CD4-positive, CD25-positive, alpha-beta regulatory T cell (primary cell): Measurements from ENCODE around the gene MAP2K7. TPM values are rescaled to one million over a fixed set of nuclear protein-coding genes. Genes with fewer than 3 reads are reported as not detected.

Source experiments
- ATAC-seq, 2 donors: fragments of 150-1000 bp; cut with Tn5 transposase; one replicate each; pipeline ENCODE4 v1.10.0; 2021; ENCODE audit warnings: low read depth in 2 of 2, moderate number of reproducible peaks in 2 of 2, moderate library complexity in 1 of 2
- DNase-seq, 3 donors: peaks; one replicate each; pipeline versions ENCODE4 v3.0.0 to v3.0.0-alpha.2; 2012 to 2022; ENCODE audit warnings: mixed read lengths in 1 of 3
- H3K27ac ChIP-seq: one replicate; pipeline ENCODE4 v1.7.0; 2013; ENCODE audit warnings: mild to moderate bottlenecking, low read length; ENCODE audit not compliant: insufficient read depth, poor library complexity, severe bottlenecking
- H3K27me3 ChIP-seq: one replicate; pipeline ENCODE4 v1.7.0; 2013; ENCODE audit warnings: low read length; ENCODE audit not compliant: control insufficient read depth, insufficient read depth
- H3K36me3 ChIP-seq: one replicate; pipeline ENCODE4 v1.7.0; 2013; ENCODE audit warnings: mild to moderate bottlenecking, low read length, moderate library complexity; ENCODE audit not compliant: control insufficient read depth, insufficient read depth
- H3K4me1 ChIP-seq: 2 replicates; pipeline ENCODE4 v1.7.0; 2013; ENCODE audit warnings: mild to moderate bottlenecking, low read length; ENCODE audit not compliant: insufficient read depth, control insufficient read depth, poor library complexity, severe bottlenecking
- H3K4me3 ChIP-seq: one replicate; pipeline ENCODE4 v1.7.0; 2013; ENCODE audit warnings: low read depth, mild to moderate bottlenecking, low read length, moderate library complexity
- H3K9me3 ChIP-seq, 2 experiments: 1 replicate in 1 of 2; 2 replicates in 1 of 2; pipeline ENCODE4 v1.7.0; 2013; ENCODE audit warnings: low read length in 2 of 2, mild to moderate bottlenecking in 1 of 2, moderate library complexity in 1 of 2; ENCODE audit not compliant: control insufficient read depth in 2 of 2
- H3K27ac Mint-ChIP-seq, 3 donors: one replicate each; pipeline ENCODE4 v1.8.0; 2020 to 2022; ENCODE audit warnings: mild to moderate bottlenecking in 3 of 3, mixed read lengths in 3 of 3, moderate library complexity in 2 of 3
- H3K27me3 Mint-ChIP-seq: one replicate; pipeline ENCODE4 v1.8.0; 2022; ENCODE audit warnings: mild to moderate bottlenecking, mixed read lengths
- H3K36me3 Mint-ChIP-seq: one replicate; pipeline ENCODE4 v1.8.0; 2020; ENCODE audit warnings: mixed read lengths
- H3K4me1 Mint-ChIP-seq, 4 donors: one replicate each; pipeline ENCODE4 v1.8.0; 2020 to 2022; ENCODE audit warnings: mixed read lengths in 4 of 4, mild to moderate bottlenecking in 1 of 4
- H3K4me3 Mint-ChIP-seq, 4 donors: one replicate each; pipeline ENCODE4 v1.8.0; 2020 to 2022; ENCODE audit warnings: mild to moderate bottlenecking in 4 of 4, mixed read lengths in 4 of 4, moderate library complexity in 3 of 4
- H3K9me3 Mint-ChIP-seq, 7 donors: one replicate each; pipeline ENCODE4 v1.8.0; 2020 to 2022; ENCODE audit warnings: mixed read lengths in 7 of 7, mild to moderate bottlenecking in 3 of 7, moderate library complexity in 2 of 7
- polyA plus RNA-seq, 4 donors: library from polyadenylated mRNA; unstranded; fragments of 300-500 nt; fragmentation: Illumina TruSeq; gene quantifications; one replicate each; pipeline ENCODE4 v1.2.3, GENCODE V29; 2021
- total RNA-seq: library from RNA; stranded (reverse); gene quantifications from one replicate; pipeline ENCODE4 v1.2.3, GENCODE V29; 2022

The MAP2K7 gene
- total and polyA plus RNA-seq, 5 donors from 2014 or later, result 1.7 to 93.4 (median 2.7) TPM

GRCh38 chr19:7895565-7895964 is 8.1 kb upstream of the MAP2K7 start:
- H3K4me1 Mint-ChIP-seq, result no peaks in the 10 kb centered on the region

GRCh38 chr19:7897292-7897691 is 6.4 kb upstream of the MAP2K7 start:
- H3K9me3 ChIP-seq, result no peaks in the 10 kb centered on the region
- no peaks in the 10 kb centered on the region for H3K9me3 Mint-ChIP-seq
- no peak overlapping the region for H3K4me3 Mint-ChIP-seq
- no peak overlapping the region for H3K27ac ChIP-seq
- H3K27me3 ChIP-seq, result no peaks in the 10 kb centered on the region
- no peaks in the 10 kb centered on the region for H3K4me1 ChIP-seq
- H3K36me3 Mint-ChIP-seq, result no peaks in the 10 kb centered on the region
- H3K4me3 ChIP-seq, result no peak overlapping the region
- H3K4me1 Mint-ChIP-seq, result peaks cover 0 to 2% (median 0%) of the 10 kb centered on the region in 4 donors
- no peaks in the 10 kb centered on the region for H3K36me3 ChIP-seq
- H3K27ac Mint-ChIP-seq, result no peak overlapping the region
- ATAC-seq (no peak), DNase-seq (no peak)
- H3K27me3 Mint-ChIP-seq, result peaks cover 5% of the 10 kb centered on the region

More at GRCh38 chr19:7895565-7895964, 8.1 kb upstream of the MAP2K7 start:
- Mint-ChIP-seq H3K27ac (no peak overlapping the region), H3K27me3 (peaks cover 11% of the 10 kb centered on the region), H3K36me3 (no peaks in the 10 kb centered on the region), H3K4me3 (no peak overlapping the region), H3K9me3 (no peaks in the 10 kb centered on the region)
- Histone ChIP-seq H3K27me3 (no peaks in the 10 kb centered on the region), H3K9me3 (no peaks in the 10 kb centered on the region), H3K36me3 (no peaks in the 10 kb centered on the region), H3K4me1 (no peaks in the 10 kb centered on the region), H3K4me3 (no peak overlapping the region), H3K27ac (no peak overlapping the region)
- ATAC-seq (no peak), DNase-seq (no peak)

- H3K4me3 Mint-ChIP-seq, result no peak overlapping the region
- ATAC-seq (no peak), DNase-seq (no peak)
- H3K27ac ChIP-seq, result no peak overlapping the region
- H3K9me3 Mint-ChIP-seq, result peaks cover 0 to 4% (median 0%) of the 10 kb centered on the region in 7 donors
- no peaks in the 10 kb centered on the region for H3K36me3 ChIP-seq
- H3K27ac Mint-ChIP-seq, result peak overlapping the region in 1 of 3 donors; percentile 20
- no peaks in the 10 kb centered on the region for H3K36me3 Mint-ChIP-seq
- H3K27me3 Mint-ChIP-seq, result peaks cover 14% of the 10 kb centered on the region
- H3K4me3 ChIP-seq, result no peak overlapping the region
- H3K4me1 Mint-ChIP-seq, result peaks cover 0 to 14% (median 6%) of the 10 kb centered on the region in 4 donors
- H3K9me3 ChIP-seq, result no peaks in the 10 kb centered on the region
- H3K27me3 ChIP-seq, result no peaks in the 10 kb centered on the region
- H3K4me1 ChIP-seq, result peaks cover 9% of the 10 kb centered on the region
Measured at GRCh38 chr19:7898967-7899366, 4.7 kb upstream of the MAP2K7 start.

GRCh38 chr19:7899751-7900378 is 3.8 kb upstream of the MAP2K7 start:
- H3K27me3 ChIP-seq, result no peaks in the 10 kb centered on the region
- Mint-ChIP-seq H3K4me1 (peaks cover 3 to 20% (median 10%) of the 10 kb centered on the region in 4 donors), H3K27ac (no peak overlapping the region), H3K9me3 (peaks cover 0 to 6% (median 0%) of the 10 kb centered on the region in 7 donors), H3K4me3 (no peak overlapping the region), H3K36me3 (peaks cover under 1% of the 10 kb centered on the region), H3K27me3 (peaks cover 9% of the 10 kb centered on the region)
- no peak for DNase-seq
- no peaks in the 10 kb centered on the region for H3K9me3 ChIP-seq
- H3K36me3 ChIP-seq, result no peaks in the 10 kb centered on the region
- ATAC-seq, result no peak
- no peak overlapping the region for H3K4me3 ChIP-seq
- no peak overlapping the region for H3K27ac ChIP-seq
- H3K4me1 ChIP-seq, result peaks cover 16% of the 10 kb centered on the region

- Mint-ChIP-seq H3K27me3 (peaks cover 9% of the 10 kb centered on the region), H3K9me3 (peaks cover 0 to 9% (median 0%) of the 10 kb centered on the region in 7 donors), H3K27ac (no peak overlapping the region), H3K4me1 (peaks cover 5 to 26% (median 13%) of the 10 kb centered on the region in 4 donors), H3K4me3 (peak overlapping the region in 1 of 4 donors; percentile 76), H3K36me3 (peaks cover 3% of the 10 kb centered on the region)
- no peaks in the 10 kb centered on the region for H3K27me3 ChIP-seq
- no peak overlapping the region for H3K4me3 ChIP-seq
- no peaks in the 10 kb centered on the region for H3K9me3 ChIP-seq
- no peaks in the 10 kb centered on the region for H3K36me3 ChIP-seq
- peaks cover 22% of the 10 kb centered on the region for H3K4me1 ChIP-seq
- no peak for DNase-seq
- ATAC-seq, result no peak
- H3K27ac ChIP-seq, result no peak overlapping the region
Measured at GRCh38 chr19:7900401-7900870, 3.2 kb upstream of the MAP2K7 start.

GRCh38 chr19:7900931-7901330 is 2.7 kb upstream of the MAP2K7 start:
- no peak for DNase-seq
- peaks cover 9% of the 10 kb centered on the region for H3K27me3 Mint-ChIP-seq
- peaks cover 0 to 9% (median 0%) of the 10 kb centered on the region in 7 donors for H3K9me3 Mint-ChIP-seq
- Histone ChIP-seq H3K4me3 (no peak overlapping the region), H3K36me3 (no peaks in the 10 kb centered on the region), H3K27me3 (no peaks in the 10 kb centered on the region), H3K9me3 (no peaks in the 10 kb centered on the region), H3K4me1 (peaks cover 27% of the 10 kb centered on the region), H3K27ac (no peak overlapping the region)
- peaks cover 6% of the 10 kb centered on the region for H3K36me3 Mint-ChIP-seq
- peak overlapping the region in 1 of 4 donors; percentile 76 for H3K4me3 Mint-ChIP-seq
- no peak for ATAC-seq
- peaks cover 5 to 31% (median 16%) of the 10 kb centered on the region in 4 donors for H3K4me1 Mint-ChIP-seq
- peak overlapping the region in 1 of 3 donors; percentile 32 for H3K27ac Mint-ChIP-seq

GRCh38 chr19:7901337-7901736 is 2.3 kb upstream of the MAP2K7 start:
- H3K4me1 ChIP-seq, result peaks cover 31% of the 10 kb centered on the region
- peaks cover 0 to 9% (median 0%) of the 10 kb centered on the region in 7 donors for H3K9me3 Mint-ChIP-seq
- H3K4me3 Mint-ChIP-seq, result no peak overlapping the region
- no peak overlapping the region for H3K4me3 ChIP-seq
- no peak overlapping the region for H3K27ac ChIP-seq
- H3K27me3 Mint-ChIP-seq, result peaks cover 9% of the 10 kb centered on the region
- H3K36me3 ChIP-seq, result no peaks in the 10 kb centered on the region
- ATAC-seq (no peak), DNase-seq (no peak)
- no peaks in the 10 kb centered on the region for H3K27me3 ChIP-seq
- peaks cover 6% of the 10 kb centered on the region for H3K36me3 Mint-ChIP-seq
- peak overlapping the region in 1 of 3 donors; percentile 32 for H3K27ac Mint-ChIP-seq
- H3K9me3 ChIP-seq, result no peaks in the 10 kb centered on the region
- H3K4me1 Mint-ChIP-seq, result peaks cover 5 to 35% (median 16%) of the 10 kb centered on the region in 4 donors

GRCh38 chr19:7902796-7903243 is 857 bp upstream of the MAP2K7 start:
- Histone ChIP-seq H3K27ac (peak overlapping the region; percentile 85), H3K36me3 (no peaks in the 10 kb centered on the region), H3K9me3 (no peaks in the 10 kb centered on the region), H3K4me1 (peaks cover 38% of the 10 kb centered on the region), H3K27me3 (no peaks in the 10 kb centered on the region), H3K4me3 (peak overlapping the region; percentile 77)
- no peak for DNase-seq
- peaks cover 5 to 44% (median 18%) of the 10 kb centered on the region in 4 donors for H3K4me1 Mint-ChIP-seq
- H3K27ac Mint-ChIP-seq, result peak overlapping the region; percentile 74 to 94 (median 88)
- peaks cover 0 to 9% (median 0%) of the 10 kb centered on the region in 7 donors for H3K9me3 Mint-ChIP-seq
- H3K36me3 Mint-ChIP-seq, result peaks cover 6% of the 10 kb centered on the region
- H3K4me3 Mint-ChIP-seq, result peak overlapping the region; percentile 90 to 99 (median 94)
- no peak for ATAC-seq
- H3K27me3 Mint-ChIP-seq, result peaks cover 9% of the 10 kb centered on the region
